ENCODE measurements around the gene EHD4.

DNA sequence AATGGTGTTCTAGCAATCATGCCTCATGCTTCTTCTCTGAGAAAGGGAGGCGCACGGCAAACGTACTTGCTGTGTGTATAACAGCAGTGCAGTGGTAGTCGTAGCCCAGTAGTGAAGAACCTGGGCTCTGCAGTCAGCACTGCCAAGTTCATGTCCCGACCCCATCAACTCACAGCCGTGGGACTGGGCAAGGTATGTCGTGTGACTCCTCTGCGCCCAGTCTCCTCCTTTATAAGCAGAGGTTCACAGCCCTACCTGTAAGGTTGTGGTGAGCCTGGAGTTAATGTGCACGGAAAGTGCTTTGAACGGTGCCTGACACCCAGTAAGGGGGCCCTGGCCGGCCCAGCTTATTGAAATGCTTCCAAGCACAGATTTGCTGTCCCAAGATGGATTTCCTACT, 26.6 kb downstream of the EHD4 start:
- TF ChIP-seq, protein P1, sequence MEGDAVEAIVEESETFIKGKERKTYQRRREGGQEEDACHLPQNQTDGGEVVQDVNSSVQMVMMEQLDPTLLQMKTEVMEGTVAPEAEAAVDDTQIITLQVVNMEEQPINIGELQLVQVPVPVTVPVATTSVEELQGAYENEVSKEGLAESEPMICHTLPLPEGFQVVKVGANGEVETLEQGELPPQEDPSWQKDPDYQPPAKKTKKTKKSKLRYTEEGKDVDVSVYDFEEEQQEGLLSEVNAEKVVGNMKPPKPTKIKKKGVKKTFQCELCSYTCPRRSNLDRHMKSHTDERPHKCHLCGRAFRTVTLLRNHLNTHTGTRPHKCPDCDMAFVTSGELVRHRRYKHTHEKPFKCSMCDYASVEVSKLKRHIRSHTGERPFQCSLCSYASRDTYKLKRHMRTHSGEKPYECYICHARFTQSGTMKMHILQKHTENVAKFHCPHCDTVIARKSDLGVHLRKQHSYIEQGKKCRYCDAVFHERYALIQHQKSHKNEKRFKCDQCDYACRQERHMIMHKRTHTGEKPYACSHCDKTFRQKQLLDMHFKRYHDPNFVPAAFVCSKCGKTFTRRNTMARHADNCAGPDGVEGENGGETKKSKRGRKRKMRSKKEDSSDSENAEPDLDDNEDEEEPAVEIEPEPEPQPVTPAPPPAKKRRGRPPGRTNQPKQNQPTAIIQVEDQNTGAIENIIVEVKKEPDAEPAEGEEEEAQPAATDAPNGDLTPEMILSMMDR (conservative IDR thresholded peaks at IDR 0.05), result no peak
- TF ChIP-seq ZFX (IDR thresholded peaks at IDR 0.05), result no peak
